Activated T-cell treated with anti-CD3 and anti-CD28 coated beads, Interleukin-2, amount 50 U/mL, for 72 hours (primary cell): ENCODE data around the gene ENTPD7. TPM values are rescaled to one million over a fixed set of nuclear protein-coding genes. Genes with fewer than 3 reads are reported as not detected.

ENCODE experiments used
- ATAC-seq, 2 donors: fragments of 150-1000 bp; cut with Tn5 transposase; replicated peaks in 1 of 2; 2 replicates each; pipeline ENCODE4 v1.10.0; 2021; ENCODE audit warnings: moderate library complexity in 2 of 2, mild to moderate bottlenecking in 1 of 2
- DNase-seq, 2 donors: peaks; one replicate each; pipeline ENCODE4 v3.0.0; 2021 to 2022; ENCODE audit warnings: mixed read lengths in 1 of 2
- H3K27ac Mint-ChIP-seq: one replicate; pipeline ENCODE4 v1.8.0; 2022; ENCODE audit warnings: mild to moderate bottlenecking, moderate library complexity, mixed read lengths
- H3K27me3 Mint-ChIP-seq: one replicate; pipeline ENCODE4 v1.8.0; 2022; ENCODE audit warnings: low read depth, mixed read lengths
- H3K36me3 Mint-ChIP-seq, 2 donors: one replicate each; pipeline ENCODE4 v1.8.0; 2022; ENCODE audit warnings: mixed read lengths in 2 of 2, mild to moderate bottlenecking in 1 of 2; ENCODE audit not compliant: insufficient read depth in 2 of 2
- H3K4me1 Mint-ChIP-seq: one replicate; pipeline ENCODE4 v1.8.0; 2022; ENCODE audit warnings: low read depth, mixed read lengths
- H3K4me3 Mint-ChIP-seq, 2 donors: one replicate each; pipeline ENCODE4 v1.8.0; 2022; ENCODE audit warnings: mild to moderate bottlenecking in 2 of 2, mixed read lengths in 2 of 2, moderate library complexity in 2 of 2
- H3K9me3 Mint-ChIP-seq, 2 donors: one replicate each; pipeline ENCODE4 v1.8.0; 2022; ENCODE audit warnings: mixed read lengths in 2 of 2
- total RNA-seq, 2 donors: library from RNA; stranded (reverse); gene quantifications; one replicate each; pipeline ENCODE4 v1.2.3, GENCODE V29; 2022

Gene ENTPD7
- total RNA-seq, 2 donors from 2014 or later = 3.9 to 4.1 TPM

GRCh38 chr10:99678921-99679320, 19.6 kb downstream of the ENTPD7 start:
- Mint-ChIP-seq H3K4me1 (peaks cover 10% of the 10 kb centered on the region), H3K9me3 (no peaks in the 10 kb centered on the region), H3K36me3 (peaks cover 0 to 1% of the 10 kb centered on the region in 2 donors), H3K27me3 (no peaks in the 10 kb centered on the region), H3K4me3 (no peak overlapping the region), H3K27ac (no peak overlapping the region)
- ATAC-seq (no peak), DNase-seq (no peak)

- no peak overlapping the region for H3K27ac Mint-ChIP-seq
- DNase-seq (no peak), ATAC-seq (no peak)
- peaks cover 1 to 2% of the 10 kb centered on the region in 2 donors for H3K36me3 Mint-ChIP-seq
- no peaks in the 10 kb centered on the region for H3K9me3 Mint-ChIP-seq
- H3K4me3 Mint-ChIP-seq = no peak overlapping the region
- peaks cover 7% of the 10 kb centered on the region for H3K4me1 Mint-ChIP-seq
- no peaks in the 10 kb centered on the region for H3K27me3 Mint-ChIP-seq
Observed at GRCh38 chr10:99681553-99681952, 22.2 kb downstream of the ENTPD7 start.

DNA sequence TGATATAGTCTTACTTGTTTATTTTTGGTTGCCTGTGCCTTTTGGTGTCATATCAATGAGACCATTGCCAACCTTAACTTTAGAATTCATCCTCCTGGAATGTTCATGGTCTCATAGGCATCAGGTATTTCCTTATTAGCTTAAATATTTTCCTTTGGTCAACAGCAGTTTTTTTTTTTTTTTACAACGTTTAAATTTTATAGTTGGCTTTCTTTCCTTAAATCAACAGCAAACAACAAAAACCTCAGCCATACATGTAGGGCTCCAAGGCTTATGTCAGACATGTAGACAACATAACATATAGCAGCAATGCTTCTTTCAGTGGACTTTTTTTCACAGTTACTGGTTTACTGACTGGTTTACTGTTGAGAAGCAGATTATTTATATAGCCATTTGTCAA, 22.7 kb downstream of the ENTPD7 start:
- Mint-ChIP-seq H3K27me3 (no peaks in the 10 kb centered on the region), H3K4me3 (no peak overlapping the region), H3K4me1 (peaks cover 2% of the 10 kb centered on the region), H3K36me3 (peaks cover 1 to 3% of the 10 kb centered on the region in 2 donors), H3K27ac (no peak overlapping the region), H3K9me3 (no peaks in the 10 kb centered on the region)
- no peak for DNase-seq
- no peak for ATAC-seq

DNA sequence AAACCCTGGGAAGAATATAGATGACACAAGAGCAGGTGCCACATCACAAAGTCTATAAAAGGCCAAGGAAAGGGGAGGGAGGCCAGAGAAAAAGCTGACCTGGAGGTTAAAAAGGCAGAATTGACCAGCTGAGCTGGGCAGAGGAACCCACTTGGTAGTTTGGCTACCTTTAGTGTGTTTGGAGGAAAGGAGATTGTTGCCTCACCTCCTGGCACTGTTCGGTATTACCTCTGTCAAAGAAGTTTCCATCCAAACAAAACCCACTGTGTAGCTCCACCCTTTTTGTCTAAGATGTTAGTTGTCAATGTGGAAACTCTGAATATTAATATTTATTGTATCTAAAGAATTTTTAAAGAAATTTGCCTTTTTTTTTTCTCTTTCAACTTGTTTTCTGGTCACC, 23.4 kb downstream of the ENTPD7 start:
- no peaks in the 10 kb centered on the region for H3K4me1 Mint-ChIP-seq
- no peaks in the 10 kb centered on the region for H3K27me3 Mint-ChIP-seq
- ATAC-seq = no peak
- H3K27ac Mint-ChIP-seq = no peak overlapping the region
- H3K9me3 Mint-ChIP-seq = no peaks in the 10 kb centered on the region
- no peak for DNase-seq
- H3K36me3 Mint-ChIP-seq = peaks cover 1 to 3% of the 10 kb centered on the region in 2 donors
- no peak overlapping the region for H3K4me3 Mint-ChIP-seq

DNA sequence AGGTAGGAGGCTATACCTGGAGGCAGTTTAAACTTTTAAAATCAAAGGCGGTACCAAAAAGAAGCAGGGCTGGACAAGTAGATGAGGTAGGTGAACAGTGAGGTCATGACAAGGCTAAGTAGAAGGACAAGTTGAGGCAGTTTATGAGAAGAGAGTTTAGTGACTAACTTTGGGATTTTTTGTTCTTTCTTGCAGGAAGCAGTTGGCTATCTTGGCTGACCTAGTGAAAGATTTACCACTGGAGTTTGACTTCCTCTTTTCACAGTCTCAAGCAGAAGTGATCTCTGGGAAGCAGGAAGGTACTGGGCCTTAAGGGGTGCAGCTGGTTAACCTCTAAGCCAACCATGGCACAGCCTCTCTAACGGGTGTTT, 26.3 kb downstream of the ENTPD7 start:
- ATAC-seq (no peak), DNase-seq (no peak)
- H3K9me3 Mint-ChIP-seq = no peaks in the 10 kb centered on the region
- no peaks in the 10 kb centered on the region for H3K27me3 Mint-ChIP-seq
- no peak overlapping the region for H3K4me3 Mint-ChIP-seq
- H3K27ac Mint-ChIP-seq = no peak overlapping the region
- H3K36me3 Mint-ChIP-seq = peaks cover 0 to 6% of the 10 kb centered on the region in 2 donors
- H3K4me1 Mint-ChIP-seq = no peaks in the 10 kb centered on the region

- peaks cover 4 to 12% of the 10 kb centered on the region in 2 donors for H3K36me3 Mint-ChIP-seq
- H3K27me3 Mint-ChIP-seq = no peaks in the 10 kb centered on the region
- H3K27ac Mint-ChIP-seq = no peak overlapping the region
- H3K4me3 Mint-ChIP-seq = no peak overlapping the region
- no peaks in the 10 kb centered on the region for H3K4me1 Mint-ChIP-seq
- ATAC-seq (no peak), DNase-seq (no peak)
- no peaks in the 10 kb centered on the region for H3K9me3 Mint-ChIP-seq
Observed at GRCh38 chr10:99689461-99689860, 30.2 kb downstream of the ENTPD7 start.

- Mint-ChIP-seq H3K27me3 (no peaks in the 10 kb centered on the region), H3K27ac (no peak overlapping the region), H3K9me3 (no peaks in the 10 kb centered on the region), H3K4me1 (no peaks in the 10 kb centered on the region), H3K4me3 (no peak overlapping the region), H3K36me3 (peaks cover 4 to 10% of the 10 kb centered on the region in 2 donors)
- no peak for ATAC-seq
- no peak for DNase-seq
Observed at GRCh38 chr10:99693933-99694583, 34.7 kb downstream of the ENTPD7 start.

DNA sequence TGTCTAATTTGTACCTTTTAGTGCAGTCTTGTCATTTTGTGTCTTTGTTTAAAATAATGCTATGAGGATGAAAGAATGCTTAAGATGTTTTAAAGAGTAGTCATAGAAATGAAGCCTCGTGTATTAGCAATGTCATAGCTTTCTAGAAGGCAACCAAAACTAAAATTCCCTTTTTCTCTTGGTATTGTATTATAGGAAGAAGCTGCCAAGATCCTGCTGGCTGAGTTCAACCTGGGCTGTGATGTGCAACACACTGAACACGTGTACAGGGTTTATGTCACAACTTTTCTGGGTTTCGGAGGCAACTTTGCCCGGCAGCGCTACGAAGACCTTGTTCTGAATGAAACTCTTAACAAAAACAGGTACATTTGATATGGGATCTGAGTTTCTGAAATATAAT, 36.5 kb downstream of the ENTPD7 start:
- H3K27me3 Mint-ChIP-seq = no peaks in the 10 kb centered on the region
- DNase-seq = no peak
- H3K27ac Mint-ChIP-seq = no peak overlapping the region
- no peak overlapping the region for H3K4me3 Mint-ChIP-seq
- H3K9me3 Mint-ChIP-seq = no peaks in the 10 kb centered on the region
- H3K36me3 Mint-ChIP-seq = peaks cover 6 to 10% of the 10 kb centered on the region in 2 donors
- H3K4me1 Mint-ChIP-seq = no peaks in the 10 kb centered on the region
- ATAC-seq = no peak

- Mint-ChIP-seq H3K36me3 (peaks cover 4 to 7% of the 10 kb centered on the region in 2 donors), H3K4me1 (no peaks in the 10 kb centered on the region), H3K27me3 (no peaks in the 10 kb centered on the region), H3K27ac (no peak overlapping the region), H3K9me3 (no peaks in the 10 kb centered on the region), H3K4me3 (no peak overlapping the region)
- DNase-seq (no peak), ATAC-seq (no peak)
Observed at GRCh38 chr10:99698504-99699080, 39.3 kb downstream of the ENTPD7 start.

GRCh38 chr10:99700649-99701048, 41.3 kb downstream of the ENTPD7 start:
- H3K27me3 Mint-ChIP-seq = no peaks in the 10 kb centered on the region
- H3K36me3 Mint-ChIP-seq = peaks cover 4 to 7% of the 10 kb centered on the region in 2 donors
- H3K9me3 Mint-ChIP-seq = no peaks in the 10 kb centered on the region
- H3K27ac Mint-ChIP-seq = no peak overlapping the region
- H3K4me1 Mint-ChIP-seq = no peaks in the 10 kb centered on the region
- ATAC-seq (no peak), DNase-seq (no peak)
- no peak overlapping the region for H3K4me3 Mint-ChIP-seq

- H3K4me1 Mint-ChIP-seq = peaks cover 20% of the 10 kb centered on the region
- no peaks in the 10 kb centered on the region for H3K27me3 Mint-ChIP-seq
- DNase-seq (no peak), ATAC-seq (no peak)
- no peak overlapping the region for H3K27ac Mint-ChIP-seq
- H3K9me3 Mint-ChIP-seq = no peaks in the 10 kb centered on the region
- H3K36me3 Mint-ChIP-seq = peaks cover 2 to 5% of the 10 kb centered on the region in 2 donors
- no peak overlapping the region for H3K4me3 Mint-ChIP-seq
Observed at GRCh38 chr10:99708428-99709012, 49.2 kb downstream of the ENTPD7 start.

- H3K4me3 Mint-ChIP-seq = peak overlapping the region in 1 of 2 donors; percentile 64
- H3K27me3 Mint-ChIP-seq = no peaks in the 10 kb centered on the region
- DNase-seq (peak; percentile 8), ATAC-seq (peak; percentile 91 to 93)
- peak overlapping the region; percentile 80 for H3K27ac Mint-ChIP-seq
- H3K9me3 Mint-ChIP-seq = no peaks in the 10 kb centered on the region
- peaks cover 20% of the 10 kb centered on the region for H3K4me1 Mint-ChIP-seq
- peaks cover 2 to 5% of the 10 kb centered on the region in 2 donors for H3K36me3 Mint-ChIP-seq
Observed at GRCh38 chr10:99709480-99710229, 50.3 kb downstream of the ENTPD7 start.

DNA sequence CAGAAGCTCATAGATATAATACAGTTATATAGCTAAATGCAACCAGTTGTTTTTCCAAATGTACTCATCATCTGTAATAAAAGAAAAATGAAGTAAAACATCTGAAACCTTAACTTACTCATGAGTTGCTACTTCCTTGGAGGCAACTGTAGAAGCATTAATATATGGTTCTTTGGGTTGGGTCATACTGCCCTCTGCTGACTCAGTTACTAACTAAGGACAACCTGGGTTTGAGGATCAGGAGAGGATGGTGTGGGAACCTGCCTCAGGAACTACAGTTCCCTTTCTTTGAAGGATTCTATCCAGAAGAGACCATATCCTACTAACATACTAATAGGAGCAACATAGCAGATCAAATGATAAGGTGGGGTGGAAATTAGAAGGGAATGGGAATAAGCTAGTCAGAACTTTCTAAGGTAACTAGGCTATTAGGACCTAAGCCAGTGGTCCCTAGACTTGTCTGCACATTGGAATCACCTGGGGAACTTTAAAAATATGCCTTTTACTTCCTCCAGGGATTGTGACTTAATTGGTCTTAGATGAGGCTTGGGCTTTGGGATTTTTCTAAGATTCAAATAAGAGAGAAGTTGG, 51.9 kb downstream of the ENTPD7 start:
- peak; percentile 32 to 34 for DNase-seq
- H3K4me3 Mint-ChIP-seq = no peak overlapping the region
- peak; percentile 61 for ATAC-seq
- H3K27ac Mint-ChIP-seq = no peak overlapping the region
- H3K9me3 Mint-ChIP-seq = no peaks in the 10 kb centered on the region
- peaks cover 20% of the 10 kb centered on the region for H3K4me1 Mint-ChIP-seq
- H3K36me3 Mint-ChIP-seq = peaks cover 2 to 8% of the 10 kb centered on the region in 2 donors
- no peaks in the 10 kb centered on the region for H3K27me3 Mint-ChIP-seq
